ENCODE results near the gene SH3PXD2A. TPM values are rescaled to one million over a fixed set of nuclear protein-coding genes. Genes with fewer than 3 reads are reported as not detected.

Gene SH3PXD2A
- total and polyA plus RNA-seq, 9 of the 15 experiments (the other 6 are each of a cell fraction or from before 2014, with no cell fraction given): 0.41 to 9.3 (median 2.5) TPM

DNA sequence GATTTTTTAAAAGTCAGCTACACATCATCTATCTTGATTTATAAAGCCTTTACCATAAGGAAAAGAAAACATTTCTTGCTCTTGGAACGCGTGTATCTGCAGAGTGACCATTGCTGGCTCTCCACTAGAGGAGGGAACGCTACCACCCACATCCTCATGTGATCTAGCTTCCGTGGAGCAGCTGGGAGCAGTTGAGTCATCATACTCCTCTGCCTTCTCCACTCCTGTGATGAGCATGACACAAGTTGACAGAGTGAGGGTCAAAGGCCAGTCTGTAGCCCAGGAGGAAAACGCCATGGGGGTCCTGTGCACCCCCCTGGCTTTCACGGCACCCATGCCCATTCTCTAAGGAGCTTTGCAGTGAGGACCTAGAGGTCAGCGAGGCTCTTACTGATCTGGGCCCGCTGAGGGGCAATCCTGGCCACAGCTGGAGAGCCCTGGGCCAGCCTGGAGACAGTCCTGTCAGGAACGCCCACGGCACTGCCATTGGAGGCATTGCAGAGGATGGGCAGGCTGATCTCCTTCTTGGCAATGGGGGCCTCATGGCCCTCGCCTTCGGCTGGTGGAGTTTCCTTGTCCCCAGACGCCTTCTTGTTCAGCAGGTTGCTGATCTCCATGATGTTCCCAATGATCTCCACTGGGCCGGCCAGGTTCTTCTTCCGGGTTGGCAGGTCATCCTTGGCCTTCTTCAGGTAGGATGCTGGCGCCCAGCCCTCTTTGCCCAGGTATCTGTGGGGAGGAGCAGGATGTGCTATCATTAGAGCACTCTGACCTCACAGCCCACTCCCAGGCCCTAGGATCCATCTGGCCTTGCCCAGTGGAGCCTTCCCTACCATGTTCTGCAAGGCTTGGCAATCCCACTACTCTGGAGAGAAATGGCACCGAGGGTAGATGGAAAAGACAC is 242.7 kb downstream of the SH3PXD2A start (continued):
- TF ChIP-seq MGA (IDR thresholded peaks at IDR 0.05) (peak; percentile 36; the same call in 1 of the 2 replicates), RCOR1 (IDR thresholded peaks at IDR 0.05; ENCODE audit: borderline replicate concordance in 1 of 2, low read depth in 2 of 2, low read length in 2 of 2) (peak in 1 of 2 experiments; percentile 52; a peak in 1 of 4 replicates)
- TF ChIP-seq, protein P1, sequence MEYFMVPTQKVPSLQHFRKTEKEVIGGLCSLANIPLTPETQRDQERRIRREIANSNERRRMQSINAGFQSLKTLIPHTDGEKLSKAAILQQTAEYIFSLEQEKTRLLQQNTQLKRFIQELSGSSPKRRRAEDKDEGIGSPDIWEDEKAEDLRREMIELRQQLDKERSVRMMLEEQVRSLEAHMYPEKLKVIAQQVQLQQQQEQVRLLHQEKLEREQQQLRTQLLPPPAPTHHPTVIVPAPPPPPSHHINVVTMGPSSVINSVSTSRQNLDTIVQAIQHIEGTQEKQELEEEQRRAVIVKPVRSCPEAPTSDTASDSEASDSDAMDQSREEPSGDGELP (CRISPR knock-in tag; IDR thresholded peaks at IDR 0.05; ENCODE audit: borderline replicate concordance): peak; percentile 89

Data from K562 (cell line).